HG03135 (cell line): ENCODE results near the gene SMYD1.
"Not testable (repeated sequence)": the region's sequence is repeated elsewhere in the genome, so short reads cannot be mapped to it uniquely, and the experiment has no call there.

ENCODE experiments used
- ATAC-seq: cut with Tn5 transposase; IDR thresholded peaks from one replicate; pipeline ENCODE4 v1.9.1; 2021; ENCODE audit warnings: mild to moderate bottlenecking, moderate library complexity; ENCODE audit not compliant: unreplicated experiment

SMYD1 gene

GRCh38 chr2:88067598-88067997 lies at the start of gene SMYD1:
SMYD1 (plus strand) TSS chr2:88067825; CDS start chr2:88067865, 40 bp downstream.
- ATAC-seq: no peak

- ATAC-seq: not testable (repeated sequence)
Observed at GRCh38 chr2:88018077-88018805, 49.4 kb upstream of the SMYD1 start.

GRCh38 chr2:88018909-88019308 lies 48.7 kb upstream of the SMYD1 start:
- ATAC-seq: no peak

- no peak for ATAC-seq
Observed at GRCh38 chr2:88019985-88020384, 47.6 kb upstream of the SMYD1 start.

- ATAC-seq: no peak
Observed at GRCh38 chr2:88022669-88022921, 45.0 kb upstream of the SMYD1 start.

GRCh38 chr2:88024509-88024908 lies 43.1 kb upstream of the SMYD1 start:
- ATAC-seq: no peak

GRCh38 chr2:88027697-88028389 lies 39.8 kb upstream of the SMYD1 start:
- ATAC-seq: peak; percentile 61

- no peak for ATAC-seq
Observed at GRCh38 chr2:88028931-88029330, 38.7 kb upstream of the SMYD1 start.

GRCh38 chr2:88032070-88032702 lies 35.4 kb upstream of the SMYD1 start:
- ATAC-seq: no peak

GRCh38 chr2:88036182-88036581 lies 31.4 kb upstream of the SMYD1 start:
- no peak for ATAC-seq

- no peak for ATAC-seq
Observed at GRCh38 chr2:88036606-88037005, 31.0 kb upstream of the SMYD1 start.

GRCh38 chr2:88038263-88039105 lies 29.1 kb upstream of the SMYD1 start:
- ATAC-seq: no peak

GRCh38 chr2:88042476-88042875 lies 25.1 kb upstream of the SMYD1 start:
- no peak for ATAC-seq

- not testable (repeated sequence) for ATAC-seq
Observed at GRCh38 chr2:88045561-88045960, 22.1 kb upstream of the SMYD1 start.

GRCh38 chr2:88048541-88048940 lies 19.1 kb upstream of the SMYD1 start:
- ATAC-seq: no peak

- no peak for ATAC-seq
Observed at GRCh38 chr2:88049622-88050021, 18.0 kb upstream of the SMYD1 start.

- no peak for ATAC-seq
Observed at GRCh38 chr2:88051792-88052191, 15.8 kb upstream of the SMYD1 start.

GRCh38 chr2:88053296-88053695 lies 14.3 kb upstream of the SMYD1 start:
- ATAC-seq: no peak

- no peak for ATAC-seq
Observed at GRCh38 chr2:88053934-88054781, 13.5 kb upstream of the SMYD1 start.

GRCh38 chr2:88054782-88055370 lies 12.7 kb upstream of the SMYD1 start:
- ATAC-seq: no peak
